Activated effector memory CD4-positive, alpha-beta T cell treated with Interleukin-2 at 50 U/mL for 16 hours (primary cell): ENCODE data around the gene SLC18A3.

Experiments used
- DNase-seq: peaks from one replicate; pipeline ENCODE4 v3.0.0-alpha.2; 2020

Gene SLC18A3

GRCh38 chr10:49610114-49610457 lies at the start of gene SLC18A3:
Gene SLC18A3, plus strand, starts transcription at chr10:49610310. Its CDS starts 431 bp downstream, at chr10:49610741.
- DNase-seq = no peak

GRCh38 chr10:49560526-49560925 lies 49.6 kb upstream of the SLC18A3 start:
- no peak for DNase-seq

- DNase-seq = no peak
Observed at GRCh38 chr10:49562893-49563292, 47.2 kb upstream of the SLC18A3 start.

GRCh38 chr10:49564461-49565009 lies 45.6 kb upstream of the SLC18A3 start:
- DNase-seq = no peak

- no peak for DNase-seq
Observed at GRCh38 chr10:49567810-49568209, 42.3 kb upstream of the SLC18A3 start.

- no peak for DNase-seq
Observed at GRCh38 chr10:49568235-49568634, 41.9 kb upstream of the SLC18A3 start.

GRCh38 chr10:49569031-49569631 lies 41.0 kb upstream of the SLC18A3 start:
- DNase-seq = no peak

GRCh38 chr10:49571388-49571787 lies 38.7 kb upstream of the SLC18A3 start:
- no peak for DNase-seq

GRCh38 chr10:49572594-49573114 lies 37.5 kb upstream of the SLC18A3 start:
- DNase-seq = no peak

- DNase-seq = no peak
Observed at GRCh38 chr10:49575489-49576072, 34.5 kb upstream of the SLC18A3 start.

- no peak for DNase-seq
Observed at GRCh38 chr10:49577182-49577925, 32.8 kb upstream of the SLC18A3 start.

- no peak for DNase-seq
Observed at GRCh38 chr10:49578392-49578791, 31.7 kb upstream of the SLC18A3 start.

GRCh38 chr10:49579621-49580020 lies 30.5 kb upstream of the SLC18A3 start:
- no peak for DNase-seq

GRCh38 chr10:49585387-49585786 lies 24.7 kb upstream of the SLC18A3 start:
- DNase-seq = no peak

GRCh38 chr10:49587981-49588380 lies 22.1 kb upstream of the SLC18A3 start:
- DNase-seq = no peak

GRCh38 chr10:49592726-49593563 lies 17.2 kb upstream of the SLC18A3 start:
- DNase-seq = peak; percentile 12

GRCh38 chr10:49593564-49593875 lies 16.6 kb upstream of the SLC18A3 start:
- DNase-seq = no peak

- no peak for DNase-seq
Observed at GRCh38 chr10:49593998-49594397, 16.1 kb upstream of the SLC18A3 start.

GRCh38 chr10:49594594-49594993 lies 15.5 kb upstream of the SLC18A3 start:
- DNase-seq = no peak

GRCh38 chr10:49595003-49595712 lies 15.0 kb upstream of the SLC18A3 start:
- DNase-seq = no peak

- no peak for DNase-seq
Observed at GRCh38 chr10:49595713-49596492, 14.2 kb upstream of the SLC18A3 start.

GRCh38 chr10:49596493-49596809 lies 13.7 kb upstream of the SLC18A3 start:
- no peak for DNase-seq
